Measurements from ENCODE around the gene HBZ.

- no peak for TF ChIP-seq CTCF (IDR thresholded peaks at IDR 0.05)
- TF ChIP-seq POLR2A (IDR thresholded peaks at IDR 0.05), result no peak
Observed at GRCh38 chr16:188674-189073, 36.2 kb downstream of the HBZ start.

Data from breast epithelium (tissue), 3 donors.